CD14-positive monocyte (primary cell): ENCODE measurements around the gene ALKBH1. TPM values are rescaled to one million over a fixed set of nuclear protein-coding genes. Genes with fewer than 3 reads are reported as not detected.
"Not testable (repeated sequence)": the region's sequence is repeated elsewhere in the genome, so short reads cannot be mapped to it uniquely, and the experiment has no call there.

ENCODE experiments used
- DNase-seq, 3 donors: peaks; one replicate each; pipeline ENCODE4 v3.0.0-alpha.2; 2011 to 2022
- H2AFZ ChIP-seq: 2 replicates; pipeline ENCODE4 v1.6.0; 2012; ENCODE audit warnings: mild to moderate bottlenecking, low read depth, low read length, inconsistent platforms; ENCODE audit not compliant: insufficient read depth, poor library complexity, severe bottlenecking
- H3K27ac ChIP-seq, 2 donors: 1 replicate in 1 of 2; 2 replicates in 1 of 2; pipeline ENCODE4 v1.5.1; 2012 to 2013; ENCODE audit warnings: low read length in 2 of 2, control low read depth in 1 of 2, inconsistent platforms in 1 of 2, low read depth in 1 of 2, mild to moderate bottlenecking in 1 of 2
- H3K27me3 ChIP-seq, 2 donors: one replicate each; pipeline versions ENCODE4 v1.6.0 to v1.6.1; 2011 to 2013; ENCODE audit warnings: low read length in 2 of 2; ENCODE audit not compliant: control insufficient read depth in 2 of 2, insufficient read depth in 2 of 2
- H3K36me3 ChIP-seq, 2 donors: replicated peaks in 1 of 2; 1 replicate in 1 of 2; 2 replicates in 1 of 2; pipeline versions ENCODE4 v1.5.1 to v1.6.1; 2012 to 2013; ENCODE audit warnings: low read length in 2 of 2, control low read depth in 1 of 2, inconsistent platforms in 1 of 2, mild to moderate bottlenecking in 1 of 2; ENCODE audit not compliant: insufficient read depth in 2 of 2, control insufficient read depth in 1 of 2
- H3K4me1 ChIP-seq, 2 donors: 1 replicate in 1 of 2; 2 replicates in 1 of 2; pipeline versions ENCODE4 v1.5.1 to v1.6.1; 2012 to 2013; ENCODE audit warnings: low read length in 2 of 2, control low read depth in 1 of 2, inconsistent platforms in 1 of 2, mild to moderate bottlenecking in 1 of 2, moderate library complexity in 1 of 2; ENCODE audit not compliant: insufficient read depth in 2 of 2, control insufficient read depth in 1 of 2
- H3K4me2 ChIP-seq: replicated peaks from 2 replicates; pipeline ENCODE3; 2012; ENCODE audit warnings: low read length, moderate library complexity, mild to moderate bottlenecking; ENCODE audit not compliant: poor library complexity, severe bottlenecking; ENCODE audit errors: extremely low read depth
- H3K4me3 ChIP-seq, 3 experiments: fragments of 200-600 bp in 1 of 3; sonication (generic) in 1 of 3; replicated peaks in 1 of 3; 1 replicate in 2 of 3; 2 replicates in 1 of 3; pipeline ENCODE4 v1.5.1; 2011 to 2013; ENCODE audit warnings: low read length in 3 of 3, mild to moderate bottlenecking in 3 of 3, control low read depth in 2 of 3, low read depth in 2 of 3, inconsistent platforms in 1 of 3, moderate library complexity in 1 of 3
- H3K79me2 ChIP-seq: 2 replicates; pipeline ENCODE4 v1.6.0; 2012; ENCODE audit warnings: mild to moderate bottlenecking, control low read depth, inconsistent platforms, low read length, moderate library complexity; ENCODE audit not compliant: insufficient read depth
- H3K9ac ChIP-seq: 2 replicates; pipeline ENCODE4 v1.6.0; 2017; ENCODE audit warnings: low read length, mild to moderate bottlenecking; ENCODE audit not compliant: insufficient read depth, poor library complexity, severe bottlenecking
- H3K9me3 ChIP-seq, 2 donors: replicated peaks in 1 of 2; 1 replicate in 1 of 2; 2 replicates in 1 of 2; pipeline versions ENCODE4 v1.5.1 to v1.6.1; 2012 to 2013; ENCODE audit warnings: low read length in 2 of 2, control low read depth in 1 of 2; ENCODE audit not compliant: control insufficient read depth in 1 of 2, insufficient read depth in 1 of 2
- H4K20me1 ChIP-seq: 2 replicates; pipeline ENCODE4 v1.6.0; 2012; ENCODE audit warnings: mild to moderate bottlenecking, low read length, control low read depth, moderate library complexity; ENCODE audit not compliant: insufficient read depth
- H3K27ac Mint-ChIP-seq, 7 donors: one replicate each; pipeline ENCODE4 v1.8.0; 2020; ENCODE audit warnings: mild to moderate bottlenecking in 7 of 7, mixed read lengths in 7 of 7, moderate library complexity in 6 of 7, inconsistent platforms in 2 of 7
- H3K27me3 Mint-ChIP-seq, 3 donors: one replicate each; pipeline ENCODE4 v1.8.0; 2021 to 2022; ENCODE audit warnings: low read depth in 3 of 3, mild to moderate bottlenecking in 3 of 3, mixed read lengths in 3 of 3, moderate library complexity in 3 of 3, inconsistent platforms in 1 of 3
- H3K36me3 Mint-ChIP-seq, 2 donors: one replicate each; pipeline ENCODE4 v1.8.0; 2020; ENCODE audit warnings: mixed read lengths in 2 of 2, inconsistent platforms in 1 of 2, mild to moderate bottlenecking in 1 of 2
- H3K4me1 Mint-ChIP-seq: one replicate; pipeline ENCODE4 v1.8.0; 2020; ENCODE audit warnings: mild to moderate bottlenecking, mixed read lengths
- H3K4me3 Mint-ChIP-seq, 2 donors: one replicate each; pipeline ENCODE4 v1.8.0; 2020; ENCODE audit warnings: mild to moderate bottlenecking in 2 of 2, mixed read lengths in 2 of 2, moderate library complexity in 1 of 2
- H3K9me3 Mint-ChIP-seq, 7 donors: one replicate each; pipeline ENCODE4 v1.8.0; 2020 to 2022; ENCODE audit warnings: mixed read lengths in 7 of 7, mild to moderate bottlenecking in 6 of 7, moderate library complexity in 6 of 7, inconsistent platforms in 2 of 7
- CTCF ChIP-seq: fragments of 200-600 bp; IDR thresholded peaks from one replicate; pipeline ENCODE4 v1.8.0; 2022; ENCODE audit warnings: antibody characterized with exemption, mild to moderate bottlenecking
- WGBS: methylation state at CpG from one replicate; pipeline ENCODE4 v1.1.5; 2013; ENCODE audit warnings: missing lambda C conversion rate; ENCODE audit not compliant: insufficient coverage; 5-methylcytosine and 5-hydroxymethylcytosine counted together
- intact Hi-C, 2 donors: fragments of 100-400 bp; cut with micrococcal nuclease; formaldehyde crosslinking; loops; one replicate each; pipeline versions ENCODE4 v1.15.0 to v1.15.1; 2023
- polyA plus RNA-seq, 3 donors: library from polyadenylated mRNA; depleted of rRNA in 1 of 3; unstranded in 2 of 3; stranded (reverse) in 1 of 3; fragments of 300-500 nt in 2 of 3; fragments of >200 nt in 1 of 3; fragmentation: Illumina TruSeq in 2 of 3; gene quantifications; 1 replicate in 2 of 3; 2 replicates in 1 of 3; pipeline ENCODE4 v1.2.3, GENCODE V29; 2012 to 2021

Gene ALKBH1
- polyA plus RNA-seq, 3 donors = 3.4 to 4.5 (median 4.2) TPM

DNA sequence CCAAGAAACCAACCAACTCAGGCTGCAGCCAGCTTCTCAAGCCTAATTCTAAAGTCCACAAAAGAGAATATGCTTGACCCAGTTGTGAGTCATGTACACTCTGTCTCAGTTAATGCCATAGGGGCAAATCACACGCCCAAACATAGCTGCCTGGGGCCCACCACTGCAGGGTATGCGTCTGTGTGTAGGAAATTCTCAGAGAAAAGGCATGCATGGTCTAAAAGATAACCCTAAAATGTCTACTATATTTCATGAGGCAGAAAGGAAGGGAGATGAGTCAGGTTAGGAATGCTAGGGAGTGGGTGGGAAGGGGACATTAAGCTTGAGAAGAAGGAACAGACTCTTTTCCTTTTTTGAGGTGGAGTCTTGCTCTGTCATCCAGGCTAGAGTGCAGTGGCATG is 69.1 kb downstream of the ALKBH1 start:
- no peak for TF ChIP-seq CTCF
- H3K27ac Mint-ChIP-seq = peak overlapping the region in 3 of 7 donors; percentile 35 to 57 (median 46)
- intact Hi-C loops = no loop called here
- H3K4me1 Mint-ChIP-seq = peaks cover 38% of the 10 kb centered on the region
- Histone ChIP-seq H3K4me3 (no peak overlapping the region), H3K27me3 (no peaks in the 10 kb centered on the region), H3K9ac (no peak overlapping the region), H3K9me3 (peaks cover 0 to 4% of the 10 kb centered on the region in 2 donors), H3K27ac (no peak overlapping the region), H3K36me3 (no peaks in the 10 kb centered on the region), H3K4me1 (peaks cover 28 to 45% of the 10 kb centered on the region in 2 donors), H4K20me1 (no peaks in the 10 kb centered on the region), H3K4me2 (no peak overlapping the region), H2AFZ (no peak overlapping the region), H3K79me2 (no peaks in the 10 kb centered on the region)
- no peak overlapping the region for H3K4me3 Mint-ChIP-seq
- H3K27me3 Mint-ChIP-seq = peaks cover 0 to 2% (median 0%) of the 10 kb centered on the region in 3 donors
- DNase-seq = no peak
- no CpG with 5 or more reads among the region's 2 CpGs for WGBS
- H3K36me3 Mint-ChIP-seq = peaks cover 2 to 4% of the 10 kb centered on the region in 2 donors
- peaks cover 2 to 19% (median 15%) of the 10 kb centered on the region in 7 donors for H3K9me3 Mint-ChIP-seq

GRCh38 chr14:77635869-77636268 is 72.0 kb downstream of the ALKBH1 start:
- H3K4me2 ChIP-seq, H3K27ac ChIP-seq, H3K9ac ChIP-seq, intact Hi-C loops, H3K36me3 Mint-ChIP-seq, H3K27me3 Mint-ChIP-seq, H3K27me3 ChIP-seq, H3K4me3 Mint-ChIP-seq, H3K27ac Mint-ChIP-seq, H3K9me3 ChIP-seq, DNase-seq, H4K20me1 ChIP-seq, H3K79me2 ChIP-seq, H3K36me3 ChIP-seq, H2AFZ ChIP-seq, H3K4me3 ChIP-seq: not testable (repeated sequence)
- no CpG with 5 or more reads among the region's 4 CpGs for WGBS
- peaks cover 16% of the 10 kb centered on the region for H3K4me1 Mint-ChIP-seq
- peaks cover 7 to 26% (median 20%) of the 10 kb centered on the region in 7 donors for H3K9me3 Mint-ChIP-seq
- H3K4me1 ChIP-seq = peaks cover 7 to 18% of the 10 kb centered on the region in 2 donors

DNA sequence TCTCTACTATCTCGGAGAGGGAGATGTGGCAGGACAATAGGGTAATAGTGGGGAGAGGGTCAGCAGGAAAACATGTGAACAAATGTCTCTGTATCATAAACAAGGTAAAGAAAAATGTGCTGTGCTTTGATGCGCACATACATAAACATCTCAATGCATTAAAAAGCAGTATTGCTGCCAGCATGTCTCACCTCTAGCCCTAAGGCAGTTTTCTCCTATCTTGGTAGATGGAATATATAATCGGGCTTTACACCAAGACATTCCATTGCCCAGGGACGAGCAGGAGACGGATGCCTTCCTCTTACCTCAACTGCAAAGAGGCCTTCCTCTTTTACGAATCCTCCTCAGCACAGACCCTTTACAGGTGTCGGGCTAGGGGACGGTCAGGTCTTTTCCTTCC is 72.4 kb downstream of the ALKBH1 start:
- Mint-ChIP-seq H3K9me3 (peaks cover 7 to 26% (median 20%) of the 10 kb centered on the region in 7 donors), H3K4me1 (peaks cover 13% of the 10 kb centered on the region)
- H3K27me3 ChIP-seq, H3K4me3 Mint-ChIP-seq, H3K79me2 ChIP-seq, H3K27ac Mint-ChIP-seq, H3K4me3 ChIP-seq, H3K36me3 ChIP-seq, H3K4me2 ChIP-seq, H2AFZ ChIP-seq, H3K9me3 ChIP-seq, H4K20me1 ChIP-seq, H3K27ac ChIP-seq, DNase-seq, H3K9ac ChIP-seq, intact Hi-C loops, H3K27me3 Mint-ChIP-seq, H3K36me3 Mint-ChIP-seq: not testable (repeated sequence)
- peaks cover 4 to 14% of the 10 kb centered on the region in 2 donors for H3K4me1 ChIP-seq
- 100% methylated on average over 2 of the region's 8 CpGs for WGBS
